K562 (cell line): ENCODE results near the gene PRM2. TPM values are rescaled to one million over a fixed set of nuclear protein-coding genes. Genes with fewer than 3 reads are reported as not detected.

ENCODE experiments used
- CSDE1 ChIP-seq, 2 experiments: fragments of 450-650 bp; IDR thresholded peaks; 2 replicates each; pipeline ENCODE4 v1.6.1; 2016; ENCODE audit warnings: mild to moderate bottlenecking in 1 of 2
- E2F5 ChIP-seq: sonication (generic); formaldehyde crosslinking; IDR thresholded peaks from 2 replicates; pipeline ENCODE4 v1.8.0; 2022; ENCODE audit warnings: mild to moderate bottlenecking, missing genetic modification reagents
- E4F1 ChIP-seq: fragments of 250-450 bp; sonication (Bioruptor Pico); IDR thresholded peaks from 2 replicates; pipeline ENCODE4 v1.5.0; 2021; ENCODE audit warnings: mild to moderate bottlenecking, borderline replicate concordance
- ESRRB ChIP-seq: fragments of 250-450 bp; sonication (Bioruptor Pico); IDR thresholded peaks from 2 replicates; pipeline ENCODE4 v1.5.0; 2020; ENCODE audit warnings: mild to moderate bottlenecking, moderate library complexity, borderline replicate concordance
- FIP1L1 ChIP-seq: fragments of 200-400 bp; formaldehyde crosslinking; IDR thresholded peaks from 2 replicates; pipeline ENCODE4 v1.6.1; 2018; ENCODE audit warnings: mild to moderate bottlenecking, low read depth, low read length; ENCODE audit not compliant: poor library complexity, severe bottlenecking
- HES1 ChIP-seq: fragments of 450-650 bp; IDR thresholded peaks from 2 replicates; pipeline ENCODE4 v1.6.1; 2016; ENCODE audit warnings: low read depth, mild to moderate bottlenecking, moderate library complexity
- KDM5B ChIP-seq: fragments of 200-600 bp; sonication (generic); IDR thresholded peaks from 2 replicates; pipeline ENCODE4 v1.6.1; 2012; ENCODE audit warnings: low read depth, mild to moderate bottlenecking, moderate library complexity, low read length, control low read depth, inconsistent platforms; ENCODE audit not compliant: insufficient replicate concordance
- MCM3 ChIP-seq: fragments of 450-650 bp; IDR thresholded peaks from 2 replicates; pipeline ENCODE4 v1.6.1; 2016
- NEUROD1 ChIP-seq: fragments of 150-350 bp; IDR thresholded peaks from 2 replicates; pipeline ENCODE4 v1.6.1; 2014; ENCODE audit warnings: borderline replicate concordance, low read length, low read depth; ENCODE audit not compliant: partially characterized antibody
- ZBTB9 ChIP-seq: fragments of 450-650 bp; formaldehyde crosslinking; IDR thresholded peaks from 2 replicates; pipeline ENCODE4 v1.4.0; 2020; ENCODE audit warnings: mild to moderate bottlenecking, moderate library complexity
- ZNF174 ChIP-seq: fragments of 250-450 bp; sonication (Bioruptor Pico); IDR thresholded peaks from 2 replicates; pipeline ENCODE4 v1.4.0; 2020; ENCODE audit warnings: mild to moderate bottlenecking
- ZNF280B ChIP-seq: fragments of 250-450 bp; sonication (Bioruptor Pico); IDR thresholded peaks from 2 replicates; pipeline ENCODE4 v1.5.1; 2021; ENCODE audit warnings: mild to moderate bottlenecking
- ZNF609 ChIP-seq: sonication (generic); formaldehyde crosslinking; IDR thresholded peaks from 2 replicates; pipeline ENCODE4 v1.8.1; 2023; ENCODE audit warnings: missing genetic modification reagents, mild to moderate bottlenecking, borderline replicate concordance
- polyA plus RNA-seq, 8 experiments: library from polyadenylated mRNA; depleted of rRNA in 4 of 8; stranded (reverse) in 5 of 8; unstranded in 3 of 8; fragments of >200 nt; fragmentation: Nextera tagmentation in 2 of 8; fragmentation: Illumina TruSeq in 1 of 8; extraction: Ambion mirVana in 2 of 8; extraction: Trizol in 1 of 8; gene quantifications; 2 replicates each; pipeline versions ENCODE4 v1.2.1 to v1.2.3, GENCODE V29; 2011 to 2014; ENCODE audit warnings: inconsistent platforms in 1 of 8, missing spikeins in 1 of 8
- total RNA-seq, 7 experiments: library from RNA; depleted of rRNA in 6 of 7; stranded (reverse); fragments of >200 nt in 6 of 7; fragmentation: Illumina TruSeq in 2 of 7; extraction: Trizol in 2 of 7; gene quantifications; 2 replicates each; pipeline versions ENCODE4 v1.2.1 to v1.2.3, GENCODE V29; 2011 to 2021; ENCODE audit warnings: low replicate concordance in 1 of 7

The PRM2 gene
- total and polyA plus RNA-seq, 9 of the 15 experiments (the other 6 are each of a cell fraction or from before 2014, with no cell fraction given) = not detected

GRCh38 chr16:11232852-11233726, 43.2 kb downstream of the PRM2 start (continued):
- peak; percentile 51; the same call in 1 of the 2 replicates for TF ChIP-seq HES1
- TF ChIP-seq ZNF609 (CRISPR knock-in tag) = 0 out of 2 replicates have a peak, but pooled peaks have one; percentile 47
- peak; percentile 18 for TF ChIP-seq NEUROD1
- no peak for TF ChIP-seq E2F5 (CRISPR knock-in tag)
- TF ChIP-seq E4F1 (CRISPR knock-in tag) = peak; percentile 68; the same call in 1 of the 2 replicates
- peak; percentile 73; the same call in 1 of the 2 replicates for TF ChIP-seq ZNF280B (CRISPR knock-in tag)
- no peak for TF ChIP-seq ESRRB
- TF ChIP-seq MCM3 = no peak
- TF ChIP-seq CSDE1 (IDR thresholded peaks at IDR 0.05) = no peak
- peak; percentile 94 for TF ChIP-seq ZBTB9 (CRISPR knock-in tag)
- TF ChIP-seq KDM5B = peak; percentile 44
- TF ChIP-seq ZNF174 (CRISPR knock-in tag) = no peak
- peak; percentile 24 for TF ChIP-seq FIP1L1
